GM23248 (cell line): ENCODE data around the gene PRRT4. TPM values are rescaled to one million over a fixed set of nuclear protein-coding genes. Genes with fewer than 3 reads are reported as not detected.

Experiments
- DNase-seq: peaks from one replicate; pipeline ENCODE4 v3.0.0-alpha.2; 2015
- H2AFZ ChIP-seq: fragments of 200-600 bp; sonication (generic); 2 replicates; pipeline ENCODE4 v1.6.1; 2016; ENCODE audit warnings: antibody characterized with exemption
- H3F3A ChIP-seq: fragments of 200-600 bp; sonication (generic); 2 replicates; pipeline ENCODE4 v1.6.1; 2016; ENCODE audit warnings: mild to moderate bottlenecking, antibody characterized with exemption, mixed run types; ENCODE audit not compliant: insufficient read depth
- H3K27ac ChIP-seq: fragments of 200-600 bp; sonication (generic); 2 replicates; pipeline ENCODE4 v1.5.1; 2016; ENCODE audit warnings: mild to moderate bottlenecking
- H3K27me3 ChIP-seq: fragments of 200-600 bp; sonication (generic); replicated peaks from 2 replicates; pipeline ENCODE4 v1.6.1; 2016; ENCODE audit warnings: mild to moderate bottlenecking; ENCODE audit not compliant: insufficient read depth
- H3K36me3 ChIP-seq: fragments of 200-600 bp; sonication (generic); 2 replicates; pipeline ENCODE4 v1.6.1; 2016; ENCODE audit warnings: low read depth, mild to moderate bottlenecking
- H3K4me1 ChIP-seq: fragments of 200-600 bp; sonication (generic); 2 replicates; pipeline ENCODE4 v1.6.1; 2016; ENCODE audit warnings: mild to moderate bottlenecking; ENCODE audit not compliant: insufficient read depth
- H3K4me2 ChIP-seq: fragments of 200-600 bp; sonication (generic); one replicate; pipeline ENCODE4 v1.6.1; 2016; ENCODE audit warnings: mild to moderate bottlenecking; ENCODE audit not compliant: unreplicated experiment
- H3K4me3 ChIP-seq: fragments of 200-600 bp; sonication (generic); 2 replicates; pipeline ENCODE4 v1.5.1; 2016; ENCODE audit warnings: mild to moderate bottlenecking
- H3K79me2 ChIP-seq: fragments of 200-600 bp; sonication (generic); 2 replicates; pipeline ENCODE4 v1.6.1; 2016; ENCODE audit warnings: mild to moderate bottlenecking; ENCODE audit not compliant: insufficient read depth
- H3K9ac ChIP-seq: fragments of 200-600 bp; sonication (generic); 2 replicates; pipeline ENCODE4 v1.6.1; 2016; ENCODE audit warnings: mild to moderate bottlenecking
- H3K9me2 ChIP-seq: fragments of 200-600 bp; sonication (generic); 2 replicates; pipeline ENCODE4 v1.6.1; 2016; ENCODE audit warnings: mixed run types, mild to moderate bottlenecking, moderate library complexity; ENCODE audit not compliant: insufficient read depth
- H3K9me3 ChIP-seq: fragments of 200-600 bp; sonication (generic); one replicate; pipeline ENCODE4 v1.6.1; 2017; ENCODE audit warnings: low read depth
- H4K20me1 ChIP-seq: fragments of 200-600 bp; sonication (generic); 2 replicates; pipeline ENCODE4 v1.6.0; 2016; ENCODE audit not compliant: insufficient read depth
- EZH2 ChIP-seq: fragments of 200-600 bp; sonication (generic); IDR thresholded peaks from 2 replicates; pipeline ENCODE4 v1.6.1; 2018; ENCODE audit warnings: antibody characterized with exemption, mild to moderate bottlenecking; ENCODE audit not compliant: insufficient read depth, poor library complexity, severe bottlenecking
- EZH2phosphoT487 ChIP-seq: fragments of 200-600 bp; sonication (generic); IDR thresholded peaks from 2 replicates; pipeline ENCODE4 v1.6.1; 2018; ENCODE audit warnings: antibody characterized with exemption, moderate library complexity, mild to moderate bottlenecking, low read depth; ENCODE audit not compliant: insufficient read depth
- WGBS, 2 experiments: methylation state at CpG; one replicate each; pipeline ENCODE4 v1.1.6; 2015 to 2017; ENCODE audit warnings: low lambda C conversion rate in 2 of 2, low coverage in 1 of 2; ENCODE audit errors: missing lambda C conversion rate in 2 of 2; 5-methylcytosine and 5-hydroxymethylcytosine counted together
- in situ Hi-C: fragments of 300-500 bp; cut with MboI; formaldehyde crosslinking; loops from 2 replicates; pipeline ENCODE4 v1.15.0; 2020
- polyA plus RNA-seq: library from polyadenylated mRNA; unstranded; fragments of >200 nt; fragmentation: Nextera tagmentation; extraction: Ambion mirVana; gene quantifications from 2 replicates; pipeline ENCODE4 v1.2.1, GENCODE V29; 2016
- total RNA-seq: library from RNA; depleted of rRNA; stranded (reverse); fragments of >200 nt; shearing (Covaris generic); gene quantifications from 2 replicates; pipeline ENCODE4 v1.2.3, GENCODE V29; 2014

The PRRT4 gene
- total and polyA plus RNA-seq, 2 experiments from 2014 or later: not detected

- TF ChIP-seq EZH2: no peak
- no peaks in the 10 kb centered on the region for H3K36me3 ChIP-seq
- H3K79me2 ChIP-seq: no peaks in the 10 kb centered on the region
- no peaks in the 10 kb centered on the region for H3K9me3 ChIP-seq
- WGBS, 2 experiments: 45 to 50% methylated on average over 2 of the region's 2 CpGs
- H3K9me2 ChIP-seq: no peaks in the 10 kb centered on the region
- peaks cover 18% of the 10 kb centered on the region for H3K27me3 ChIP-seq
- H2AFZ ChIP-seq: no peak overlapping the region
- no peak for DNase-seq
- H3K9ac ChIP-seq: no peak overlapping the region
- H3F3A ChIP-seq: no peaks in the 10 kb centered on the region
- H3K4me3 ChIP-seq: no peak overlapping the region
- H3K4me2 ChIP-seq: no peak overlapping the region
- no peak overlapping the region for H3K27ac ChIP-seq
- in situ Hi-C loops: no loop called here
- no peaks in the 10 kb centered on the region for H4K20me1 ChIP-seq
- no peaks in the 10 kb centered on the region for H3K4me1 ChIP-seq
These were observed 17.1 kb upstream of the PRRT4 start for GRCh38 chr7:128378637-128379036.

- DNase-seq: no peak
- Histone ChIP-seq H3K9me3 (no peaks in the 10 kb centered on the region), H3K4me3 (no peak overlapping the region), H3K79me2 (no peaks in the 10 kb centered on the region), H3K9me2 (no peaks in the 10 kb centered on the region), H3K9ac (no peak overlapping the region), H4K20me1 (no peaks in the 10 kb centered on the region), H3K27ac (no peak overlapping the region), H3F3A (no peaks in the 10 kb centered on the region), H3K36me3 (no peaks in the 10 kb centered on the region), H3K4me2 (no peak overlapping the region), H2AFZ (no peak overlapping the region), H3K4me1 (no peaks in the 10 kb centered on the region), H3K27me3 (peaks cover 22% of the 10 kb centered on the region)
- 80 to 88% methylated on average over 3 of the region's 3 CpGs for WGBS, 2 experiments
- in situ Hi-C loops: no loop called here
- TF ChIP-seq EZH2phosphoT487: no peak
- TF ChIP-seq EZH2: no peak
These were observed 14.6 kb upstream of the PRRT4 start for GRCh38 chr7:128376077-128376476.

- Histone ChIP-seq H3K27ac (no peak overlapping the region), H3K4me1 (no peaks in the 10 kb centered on the region), H2AFZ (no peak overlapping the region), H3F3A (no peaks in the 10 kb centered on the region), H3K9me2 (no peaks in the 10 kb centered on the region), H3K27me3 (peaks cover 22% of the 10 kb centered on the region), H3K9me3 (no peaks in the 10 kb centered on the region), H3K4me3 (no peak overlapping the region), H3K79me2 (no peaks in the 10 kb centered on the region), H3K4me2 (no peak overlapping the region), H3K36me3 (no peaks in the 10 kb centered on the region), H4K20me1 (no peaks in the 10 kb centered on the region), H3K9ac (no peak overlapping the region)
- no peak for DNase-seq
- WGBS, 2 experiments: 15 to 21% methylated on average over 1 of the region's 1 CpG
- in situ Hi-C loops: no loop called here
- TF ChIP-seq EZH2phosphoT487 (no peak), EZH2 (no peak)
These were observed 12.6 kb upstream of the PRRT4 start for GRCh38 chr7:128374041-128374440.

GRCh38 chr7:128373606-128374005, 12.1 kb upstream of the PRRT4 start:
- H3K36me3 ChIP-seq: no peaks in the 10 kb centered on the region
- 19 to 20% methylated on average over 2 of the region's 2 CpGs for WGBS, 2 experiments
- no peak overlapping the region for H3K9ac ChIP-seq
- no peak for DNase-seq
- H2AFZ ChIP-seq: no peak overlapping the region
- no peak overlapping the region for H3K27ac ChIP-seq
- in situ Hi-C loops: no loop called here
- no peaks in the 10 kb centered on the region for H4K20me1 ChIP-seq
- no peaks in the 10 kb centered on the region for H3K79me2 ChIP-seq
- no peak overlapping the region for H3K4me3 ChIP-seq
- no peaks in the 10 kb centered on the region for H3F3A ChIP-seq
- H3K9me2 ChIP-seq: no peaks in the 10 kb centered on the region
- H3K9me3 ChIP-seq: no peaks in the 10 kb centered on the region
- H3K27me3 ChIP-seq: peaks cover 22% of the 10 kb centered on the region
- H3K4me1 ChIP-seq: no peaks in the 10 kb centered on the region
- H3K4me2 ChIP-seq: no peak overlapping the region
- no peak for TF ChIP-seq EZH2
- no peak for TF ChIP-seq EZH2phosphoT487

- H3K27ac ChIP-seq: no peak overlapping the region
- H3F3A ChIP-seq: no peaks in the 10 kb centered on the region
- 79 to 89% methylated on average over 4 of the region's 4 CpGs for WGBS, 2 experiments
- H3K27me3 ChIP-seq: peaks cover 39% of the 10 kb centered on the region
- TF ChIP-seq EZH2phosphoT487 (no peak), EZH2 (no peak)
- H4K20me1 ChIP-seq: no peaks in the 10 kb centered on the region
- H3K9me3 ChIP-seq: no peaks in the 10 kb centered on the region
- H2AFZ ChIP-seq: no peak overlapping the region
- no peaks in the 10 kb centered on the region for H3K9me2 ChIP-seq
- H3K36me3 ChIP-seq: no peaks in the 10 kb centered on the region
- in situ Hi-C loops: no loop called here
- H3K79me2 ChIP-seq: no peaks in the 10 kb centered on the region
- H3K4me1 ChIP-seq: no peaks in the 10 kb centered on the region
- DNase-seq: no peak
- H3K4me3 ChIP-seq: no peak overlapping the region
- no peak overlapping the region for H3K9ac ChIP-seq
- no peak overlapping the region for H3K4me2 ChIP-seq
These were observed 9.0 kb upstream of the PRRT4 start for GRCh38 chr7:128370491-128370890.
